ENCODE results near the gene GPC5.
A peak's percentile ranks its signal among the peaks of the same experiment; 100 is the strongest.

Gene GPC5

DNA sequence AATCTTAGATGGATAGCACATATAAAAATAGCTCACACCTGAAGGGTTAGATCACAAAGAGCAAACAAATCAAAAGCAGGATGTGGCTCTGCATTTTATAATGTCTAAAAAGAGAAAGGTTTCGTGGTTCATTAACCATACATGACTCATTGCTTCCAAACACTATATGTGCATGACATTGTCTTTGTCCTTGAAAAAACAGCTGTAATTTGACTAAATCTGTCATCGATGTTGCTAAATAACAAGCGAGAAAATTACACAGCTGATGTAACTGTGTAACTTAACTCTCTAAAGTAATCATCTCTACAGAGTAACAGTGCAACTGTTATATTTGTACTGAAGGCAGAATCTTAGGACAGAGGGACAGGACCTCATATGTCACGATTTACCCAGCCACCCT, 1445.1 kb downstream of the GPC5 start (continued):
- TF ChIP-seq, protein P1, sequence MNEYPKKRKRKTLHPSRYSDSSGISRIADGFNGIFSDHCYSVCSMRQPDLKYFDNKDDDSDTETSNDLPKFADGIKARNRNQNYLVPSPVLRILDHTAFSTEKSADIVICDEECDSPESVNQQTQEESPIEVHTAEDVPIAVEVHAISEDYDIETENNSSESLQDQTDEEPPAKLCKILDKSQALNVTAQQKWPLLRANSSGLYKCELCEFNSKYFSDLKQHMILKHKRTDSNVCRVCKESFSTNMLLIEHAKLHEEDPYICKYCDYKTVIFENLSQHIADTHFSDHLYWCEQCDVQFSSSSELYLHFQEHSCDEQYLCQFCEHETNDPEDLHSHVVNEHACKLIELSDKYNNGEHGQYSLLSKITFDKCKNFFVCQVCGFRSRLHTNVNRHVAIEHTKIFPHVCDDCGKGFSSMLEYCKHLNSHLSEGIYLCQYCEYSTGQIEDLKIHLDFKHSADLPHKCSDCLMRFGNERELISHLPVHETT (tag by site-specific recombination; IDR thresholded peaks at IDR 0.05) = 0 out of 2 replicates have a peak, but pooled peaks have one; percentile 45
- TF ChIP-seq ZFP69B (tag by site-specific recombination; IDR thresholded peaks at IDR 0.05) = 0 out of 2 replicates have a peak, but pooled peaks have one; percentile 46
- peak; percentile 99 for TF ChIP-seq TRIM28 (IDR thresholded peaks at IDR 0.05; ENCODE audit: borderline replicate concordance, low read length)
- TF ChIP-seq ZBTB21 (tag by site-specific recombination; IDR thresholded peaks at IDR 0.05) = peak; percentile 65; the same call in 1 of the 2 replicates
- peak; percentile 53; the same call in 1 of the 2 replicates for TF ChIP-seq ZNF76 (tag by site-specific recombination; IDR thresholded peaks at IDR 0.05; ENCODE audit: borderline replicate concordance, low read depth)
- no peak for TF ChIP-seq ZFHX2 (tag by site-specific recombination; conservative IDR thresholded peaks at IDR 0.05)
- TF ChIP-seq ZNF660 (tag by site-specific recombination; IDR thresholded peaks at IDR 0.05) = peak; percentile 75
- TF ChIP-seq, protein P2, sequence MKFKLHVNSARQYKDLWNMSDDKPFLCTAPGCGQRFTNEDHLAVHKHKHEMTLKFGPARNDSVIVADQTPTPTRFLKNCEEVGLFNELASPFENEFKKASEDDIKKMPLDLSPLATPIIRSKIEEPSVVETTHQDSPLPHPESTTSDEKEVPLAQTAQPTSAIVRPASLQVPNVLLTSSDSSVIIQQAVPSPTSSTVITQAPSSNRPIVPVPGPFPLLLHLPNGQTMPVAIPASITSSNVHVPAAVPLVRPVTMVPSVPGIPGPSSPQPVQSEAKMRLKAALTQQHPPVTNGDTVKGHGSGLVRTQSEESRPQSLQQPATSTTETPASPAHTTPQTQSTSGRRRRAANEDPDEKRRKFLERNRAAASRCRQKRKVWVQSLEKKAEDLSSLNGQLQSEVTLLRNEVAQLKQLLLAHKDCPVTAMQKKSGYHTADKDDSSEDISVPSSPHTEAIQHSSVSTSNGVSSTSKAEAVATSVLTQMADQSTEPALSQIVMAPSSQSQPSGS (tag by site-specific recombination; IDR thresholded peaks at IDR 0.05; ENCODE audit: low read depth) = peak; percentile 61; the same call in 1 of the 2 replicates
- 0 out of 2 replicates have a peak, but pooled peaks have one; percentile 35 for TF ChIP-seq GFI1B (tag by site-specific recombination; IDR thresholded peaks at IDR 0.05)
- TF ChIP-seq, protein P3, sequence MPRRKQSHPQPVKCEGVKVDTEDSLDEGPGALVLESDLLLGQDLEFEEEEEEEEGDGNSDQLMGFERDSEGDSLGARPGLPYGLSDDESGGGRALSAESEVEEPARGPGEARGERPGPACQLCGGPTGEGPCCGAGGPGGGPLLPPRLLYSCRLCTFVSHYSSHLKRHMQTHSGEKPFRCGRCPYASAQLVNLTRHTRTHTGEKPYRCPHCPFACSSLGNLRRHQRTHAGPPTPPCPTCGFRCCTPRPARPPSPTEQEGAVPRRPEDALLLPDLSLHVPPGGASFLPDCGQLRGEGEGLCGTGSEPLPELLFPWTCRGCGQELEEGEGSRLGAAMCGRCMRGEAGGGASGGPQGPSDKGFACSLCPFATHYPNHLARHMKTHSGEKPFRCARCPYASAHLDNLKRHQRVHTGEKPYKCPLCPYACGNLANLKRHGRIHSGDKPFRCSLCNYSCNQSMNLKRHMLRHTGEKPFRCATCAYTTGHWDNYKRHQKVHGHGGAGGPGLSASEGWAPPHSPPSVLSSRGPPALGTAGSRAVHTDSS (tag by site-specific recombination; IDR thresholded peaks at IDR 0.05) = no peak
- TF ChIP-seq ZNF112 (tag by site-specific recombination; IDR thresholded peaks at IDR 0.05) = no peak
- TF ChIP-seq, protein P4, sequence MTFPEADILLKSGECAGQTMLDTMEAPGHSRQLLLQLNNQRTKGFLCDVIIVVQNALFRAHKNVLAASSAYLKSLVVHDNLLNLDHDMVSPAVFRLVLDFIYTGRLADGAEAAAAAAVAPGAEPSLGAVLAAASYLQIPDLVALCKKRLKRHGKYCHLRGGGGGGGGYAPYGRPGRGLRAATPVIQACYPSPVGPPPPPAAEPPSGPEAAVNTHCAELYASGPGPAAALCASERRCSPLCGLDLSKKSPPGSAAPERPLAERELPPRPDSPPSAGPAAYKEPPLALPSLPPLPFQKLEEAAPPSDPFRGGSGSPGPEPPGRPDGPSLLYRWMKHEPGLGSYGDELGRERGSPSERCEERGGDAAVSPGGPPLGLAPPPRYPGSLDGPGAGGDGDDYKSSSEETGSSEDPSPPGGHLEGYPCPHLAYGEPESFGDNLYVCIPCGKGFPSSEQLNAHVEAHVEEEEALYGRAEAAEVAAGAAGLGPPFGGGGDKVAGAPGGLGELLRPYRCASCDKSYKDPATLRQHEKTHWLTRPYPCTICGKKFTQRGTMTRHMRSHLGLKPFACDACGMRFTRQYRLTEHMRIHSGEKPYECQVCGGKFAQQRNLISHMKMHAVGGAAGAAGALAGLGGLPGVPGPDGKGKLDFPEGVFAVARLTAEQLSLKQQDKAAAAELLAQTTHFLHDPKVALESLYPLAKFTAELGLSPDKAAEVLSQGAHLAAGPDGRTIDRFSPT (tag by site-specific recombination; IDR thresholded peaks at IDR 0.05) = peak; percentile 87
- TF ChIP-seq, protein P5, sequence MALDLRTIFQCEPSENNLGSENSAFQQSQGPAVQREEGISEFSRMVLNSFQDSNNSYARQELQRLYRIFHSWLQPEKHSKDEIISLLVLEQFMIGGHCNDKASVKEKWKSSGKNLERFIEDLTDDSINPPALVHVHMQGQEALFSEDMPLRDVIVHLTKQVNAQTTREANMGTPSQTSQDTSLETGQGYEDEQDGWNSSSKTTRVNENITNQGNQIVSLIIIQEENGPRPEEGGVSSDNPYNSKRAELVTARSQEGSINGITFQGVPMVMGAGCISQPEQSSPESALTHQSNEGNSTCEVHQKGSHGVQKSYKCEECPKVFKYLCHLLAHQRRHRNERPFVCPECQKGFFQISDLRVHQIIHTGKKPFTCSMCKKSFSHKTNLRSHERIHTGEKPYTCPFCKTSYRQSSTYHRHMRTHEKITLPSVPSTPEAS (tag by site-specific recombination; IDR thresholded peaks at IDR 0.05) = no peak
- no peak for TF ChIP-seq ZNF670 (tag by site-specific recombination; IDR thresholded peaks at IDR 0.05; ENCODE audit: low read depth)
- TF ChIP-seq, protein P6, sequence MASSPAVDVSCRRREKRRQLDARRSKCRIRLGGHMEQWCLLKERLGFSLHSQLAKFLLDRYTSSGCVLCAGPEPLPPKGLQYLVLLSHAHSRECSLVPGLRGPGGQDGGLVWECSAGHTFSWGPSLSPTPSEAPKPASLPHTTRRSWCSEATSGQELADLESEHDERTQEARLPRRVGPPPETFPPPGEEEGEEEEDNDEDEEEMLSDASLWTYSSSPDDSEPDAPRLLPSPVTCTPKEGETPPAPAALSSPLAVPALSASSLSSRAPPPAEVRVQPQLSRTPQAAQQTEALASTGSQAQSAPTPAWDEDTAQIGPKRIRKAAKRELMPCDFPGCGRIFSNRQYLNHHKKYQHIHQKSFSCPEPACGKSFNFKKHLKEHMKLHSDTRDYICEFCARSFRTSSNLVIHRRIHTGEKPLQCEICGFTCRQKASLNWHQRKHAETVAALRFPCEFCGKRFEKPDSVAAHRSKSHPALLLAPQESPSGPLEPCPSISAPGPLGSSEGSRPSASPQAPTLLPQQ (tag by site-specific recombination; IDR thresholded peaks at IDR 0.05) = peak; percentile 67
- TF ChIP-seq, protein P7, sequence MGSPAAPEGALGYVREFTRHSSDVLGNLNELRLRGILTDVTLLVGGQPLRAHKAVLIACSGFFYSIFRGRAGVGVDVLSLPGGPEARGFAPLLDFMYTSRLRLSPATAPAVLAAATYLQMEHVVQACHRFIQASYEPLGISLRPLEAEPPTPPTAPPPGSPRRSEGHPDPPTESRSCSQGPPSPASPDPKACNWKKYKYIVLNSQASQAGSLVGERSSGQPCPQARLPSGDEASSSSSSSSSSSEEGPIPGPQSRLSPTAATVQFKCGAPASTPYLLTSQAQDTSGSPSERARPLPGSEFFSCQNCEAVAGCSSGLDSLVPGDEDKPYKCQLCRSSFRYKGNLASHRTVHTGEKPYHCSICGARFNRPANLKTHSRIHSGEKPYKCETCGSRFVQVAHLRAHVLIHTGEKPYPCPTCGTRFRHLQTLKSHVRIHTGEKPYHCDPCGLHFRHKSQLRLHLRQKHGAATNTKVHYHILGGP (tag by site-specific recombination; IDR thresholded peaks at IDR 0.05) = peak; percentile 86
- peak; percentile 65; the same call in 1 of the 2 replicates for TF ChIP-seq KLF8 (tag by site-specific recombination; IDR thresholded peaks at IDR 0.05)
- no peak for TF ChIP-seq ZNF155 (tag by site-specific recombination; IDR thresholded peaks at IDR 0.05)
- 0 out of 2 replicates have a peak, but pooled peaks have one; percentile 62 for TF ChIP-seq ZNF558 (tag by site-specific recombination; IDR thresholded peaks at IDR 0.05)
- peak; percentile 89 for TF ChIP-seq SP7 (tag by site-specific recombination; IDR thresholded peaks at IDR 0.05)
- peak; percentile 48; the same call in 1 of the 2 replicates for TF ChIP-seq ZNF394 (tag by site-specific recombination; IDR thresholded peaks at IDR 0.05; ENCODE audit: borderline replicate concordance)

Measured in HEK293 (cell line).